ENCODE measurements around the gene DOCK1. TPM values are rescaled to one million over a fixed set of nuclear protein-coding genes. Genes with fewer than 3 reads are reported as not detected.

The DOCK1 gene
- total RNA-seq, 2 donors from 2014 or later: 72.4 to 89.3 TPM

GRCh38 chr10:127299956-127300689, 394.9 kb downstream of the DOCK1 start:
- TF ChIP-seq, protein P1, sequence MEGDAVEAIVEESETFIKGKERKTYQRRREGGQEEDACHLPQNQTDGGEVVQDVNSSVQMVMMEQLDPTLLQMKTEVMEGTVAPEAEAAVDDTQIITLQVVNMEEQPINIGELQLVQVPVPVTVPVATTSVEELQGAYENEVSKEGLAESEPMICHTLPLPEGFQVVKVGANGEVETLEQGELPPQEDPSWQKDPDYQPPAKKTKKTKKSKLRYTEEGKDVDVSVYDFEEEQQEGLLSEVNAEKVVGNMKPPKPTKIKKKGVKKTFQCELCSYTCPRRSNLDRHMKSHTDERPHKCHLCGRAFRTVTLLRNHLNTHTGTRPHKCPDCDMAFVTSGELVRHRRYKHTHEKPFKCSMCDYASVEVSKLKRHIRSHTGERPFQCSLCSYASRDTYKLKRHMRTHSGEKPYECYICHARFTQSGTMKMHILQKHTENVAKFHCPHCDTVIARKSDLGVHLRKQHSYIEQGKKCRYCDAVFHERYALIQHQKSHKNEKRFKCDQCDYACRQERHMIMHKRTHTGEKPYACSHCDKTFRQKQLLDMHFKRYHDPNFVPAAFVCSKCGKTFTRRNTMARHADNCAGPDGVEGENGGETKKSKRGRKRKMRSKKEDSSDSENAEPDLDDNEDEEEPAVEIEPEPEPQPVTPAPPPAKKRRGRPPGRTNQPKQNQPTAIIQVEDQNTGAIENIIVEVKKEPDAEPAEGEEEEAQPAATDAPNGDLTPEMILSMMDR (conservative IDR thresholded peaks at IDR 0.05): no peak
- Mint-ChIP-seq H3K36me3 (ENCODE audit: low read depth) (peaks cover 3% of the 10 kb centered on the region), H3K4me1 (peaks cover 12% of the 10 kb centered on the region), H3K27ac (no peak overlapping the region), H3K9me3 (no peaks in the 10 kb centered on the region), H3K27me3 (ENCODE audit: insufficient read depth) (no peaks in the 10 kb centered on the region), H3K4me3 (no peak overlapping the region)
- H3K27ac ChIP-seq (ENCODE audit: low read depth, low read length): no peak overlapping the region
- no peaks in the 10 kb centered on the region for H3K4me1 ChIP-seq (ENCODE audit: control insufficient read depth, insufficient read depth, low read length)
- no peaks in the 10 kb centered on the region for H3K9me3 ChIP-seq (ENCODE audit: control insufficient read depth, low read length)
- 89 to 96% methylated on average over 10 to 13 of the region's 13 CpGs for WGBS, 2 experiments (ENCODE audit: insufficient coverage in 1 of 2, insufficient read length in 1 of 2)
- no peak overlapping the region for H3K9ac ChIP-seq (ENCODE audit: extremely low read depth, low read length, poor library complexity, severe bottlenecking)
- H3K27me3 ChIP-seq (ENCODE audit: control insufficient read depth, insufficient read depth, low read length, poor library complexity, severe bottlenecking): no peaks in the 10 kb centered on the region
- H3K4me3 ChIP-seq (ENCODE audit: low read length): no peak overlapping the region
- DNase-seq: no peak
- H3K36me3 ChIP-seq (ENCODE audit: control insufficient read depth, insufficient read depth, low read length): no peaks in the 10 kb centered on the region

- H3K4me1 ChIP-seq (ENCODE audit: control insufficient read depth, insufficient read depth, low read length): no peaks in the 10 kb centered on the region
- TF ChIP-seq, protein P1 (conservative IDR thresholded peaks at IDR 0.05): no peak
- H3K27me3 ChIP-seq (ENCODE audit: control insufficient read depth, insufficient read depth, low read length, poor library complexity, severe bottlenecking): no peaks in the 10 kb centered on the region
- DNase-seq: no peak
- Mint-ChIP-seq H3K36me3 (ENCODE audit: low read depth) (peaks cover 3% of the 10 kb centered on the region), H3K4me1 (peaks cover 11% of the 10 kb centered on the region), H3K9me3 (no peaks in the 10 kb centered on the region), H3K27ac (peak overlapping the region; percentile 13), H3K27me3 (ENCODE audit: insufficient read depth) (no peaks in the 10 kb centered on the region), H3K4me3 (no peak overlapping the region)
- no peaks in the 10 kb centered on the region for H3K36me3 ChIP-seq (ENCODE audit: control insufficient read depth, insufficient read depth, low read length)
- no peak overlapping the region for H3K4me3 ChIP-seq (ENCODE audit: low read length)
- H3K9me3 ChIP-seq (ENCODE audit: control insufficient read depth, low read length): no peaks in the 10 kb centered on the region
- H3K9ac ChIP-seq (ENCODE audit: extremely low read depth, low read length, poor library complexity, severe bottlenecking): no peak overlapping the region
- WGBS, 2 experiments (ENCODE audit: insufficient coverage in 1 of 2, insufficient read length in 1 of 2): 92 to 93% methylated on average over 8 to 11 of the region's 11 CpGs
- H3K27ac ChIP-seq (ENCODE audit: low read depth, low read length): peak overlapping the region; percentile 36
Measured at GRCh38 chr10:127300868-127301321, 395.7 kb downstream of the DOCK1 start.

DNA sequence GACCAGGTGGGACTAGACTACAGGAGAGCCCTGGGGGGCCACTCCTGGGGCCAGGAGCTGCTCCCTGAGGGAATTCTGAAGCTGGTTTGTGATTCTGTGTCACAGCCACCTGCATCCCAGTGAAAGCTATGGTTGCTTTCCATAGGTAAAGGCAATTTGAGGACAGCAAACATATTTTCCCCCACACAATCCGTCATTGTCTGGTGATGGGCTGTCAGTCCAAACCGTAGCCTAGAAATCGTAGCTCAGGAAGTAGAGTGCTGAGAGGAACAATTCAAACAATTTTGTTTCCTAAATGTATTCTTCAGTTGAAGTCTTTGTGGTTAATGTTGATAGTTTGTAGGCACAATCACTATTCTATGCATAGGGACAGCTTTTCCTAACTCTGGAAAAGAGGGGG, 397.1 kb downstream of the DOCK1 start:
- H3K27ac Mint-ChIP-seq: no peak overlapping the region
- Histone ChIP-seq H3K9ac (ENCODE audit: extremely low read depth, low read length, poor library complexity, severe bottlenecking) (no peak overlapping the region), H3K4me1 (ENCODE audit: control insufficient read depth, insufficient read depth, low read length) (no peaks in the 10 kb centered on the region), H3K36me3 (ENCODE audit: control insufficient read depth, insufficient read depth, low read length) (no peaks in the 10 kb centered on the region), H3K27me3 (ENCODE audit: control insufficient read depth, insufficient read depth, low read length, poor library complexity, severe bottlenecking) (no peaks in the 10 kb centered on the region), H3K27ac (ENCODE audit: low read depth, low read length) (no peak overlapping the region), H3K9me3 (ENCODE audit: control insufficient read depth, low read length) (no peaks in the 10 kb centered on the region), H3K4me3 (ENCODE audit: low read length) (no peak overlapping the region)
- no peaks in the 10 kb centered on the region for H3K27me3 Mint-ChIP-seq (ENCODE audit: insufficient read depth)
- peaks cover 3% of the 10 kb centered on the region for H3K4me1 Mint-ChIP-seq
- peaks cover 3% of the 10 kb centered on the region for H3K36me3 Mint-ChIP-seq (ENCODE audit: low read depth)
- H3K9me3 Mint-ChIP-seq: no peaks in the 10 kb centered on the region
- TF ChIP-seq, protein P1 (conservative IDR thresholded peaks at IDR 0.05): no peak
- no peak for DNase-seq
- no peak overlapping the region for H3K4me3 Mint-ChIP-seq
- 89 to 92% methylated on average over 2 to 3 of the region's 3 CpGs for WGBS, 2 experiments (ENCODE audit: insufficient coverage in 1 of 2, insufficient read length in 1 of 2)

All from endodermal cell (in vitro differentiated cells).